GDM1 (cell line): Measurements from ENCODE around the gene CACNA2D3.

Source experiments
- DNase-seq: peaks from one replicate; lab custom pipeline; 2025; lab: John Stamatoyannopoulos, UW

The CACNA2D3 gene

DNA sequence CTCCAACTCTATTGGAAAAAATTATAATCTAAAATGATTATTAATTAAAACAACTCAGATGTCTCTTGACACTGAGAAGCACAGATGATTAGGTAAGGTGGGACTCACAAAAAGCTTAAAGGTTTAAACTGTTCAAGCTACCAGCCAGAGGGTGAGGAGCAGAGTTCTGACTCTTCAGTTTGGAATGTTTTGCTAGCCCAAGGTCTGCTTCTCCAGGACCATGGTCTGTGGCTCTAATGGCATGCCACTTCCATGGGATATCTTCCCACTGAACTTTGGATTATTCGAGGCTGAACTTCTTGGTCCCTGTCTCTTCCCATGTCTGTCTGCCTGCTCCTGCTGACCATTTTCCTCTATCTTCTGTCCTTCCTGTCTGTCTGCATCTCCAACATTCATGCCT is 49.2 kb downstream of the CACNA2D3 start:
- DNase-seq: no peak

DNA sequence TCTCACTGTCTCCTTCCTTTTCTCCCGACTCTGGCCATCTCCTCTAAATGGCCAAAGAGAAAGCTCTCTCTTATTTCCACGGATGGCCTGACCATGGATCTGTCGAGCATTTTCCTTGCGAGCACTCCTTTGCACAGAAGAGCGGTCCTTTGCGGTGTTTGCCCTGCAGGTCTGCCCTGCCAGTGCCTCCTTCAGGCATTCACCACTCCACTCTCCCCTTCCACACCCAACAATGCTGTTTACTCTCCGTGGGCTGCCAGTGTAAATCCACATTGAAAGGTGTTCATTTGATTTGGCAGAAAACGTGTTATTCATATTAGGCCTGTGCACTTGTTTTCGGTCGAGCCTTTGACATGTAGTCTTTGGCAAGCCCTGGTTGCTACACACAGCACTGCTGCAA is 49.6 kb downstream of the CACNA2D3 start:
- no peak for DNase-seq

DNA sequence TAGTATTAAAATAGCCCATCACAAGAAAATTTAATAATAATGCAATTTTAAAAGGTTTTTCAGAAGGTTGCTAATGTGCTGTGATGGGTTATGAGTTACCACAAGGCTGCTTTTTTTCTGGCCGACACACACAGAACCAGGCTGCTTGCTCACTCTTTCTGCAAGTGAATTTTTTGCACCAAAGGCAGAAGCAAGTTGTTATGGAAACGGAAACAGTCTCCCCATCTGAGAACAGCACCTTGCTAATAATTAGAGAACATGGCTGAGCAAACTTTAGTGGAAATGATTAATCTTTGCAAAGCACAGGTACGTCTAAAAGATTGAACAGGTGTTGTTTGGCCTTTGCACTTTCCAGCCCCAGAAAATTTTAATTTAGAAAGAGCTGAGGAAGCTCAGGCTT is 51.0 kb downstream of the CACNA2D3 start:
- no peak for DNase-seq

DNA sequence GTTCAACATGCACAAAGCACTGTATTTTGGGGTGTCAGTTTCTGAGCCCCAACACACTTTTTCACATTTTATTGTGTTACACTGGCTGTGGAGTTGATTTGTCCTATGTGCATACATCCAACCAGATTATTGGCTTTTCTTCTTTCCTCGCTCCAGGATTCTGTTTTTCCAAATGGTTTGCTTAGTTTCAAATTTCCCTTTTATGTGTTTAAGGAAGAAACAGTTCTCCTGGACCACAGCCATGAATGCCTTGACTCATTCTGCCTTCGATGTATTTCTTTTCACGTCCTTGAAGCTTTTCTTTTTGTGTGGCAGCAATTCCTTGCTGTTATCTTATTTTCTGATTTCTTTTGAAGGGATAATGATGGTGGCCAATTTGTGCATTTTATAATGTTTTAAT is 53.8 kb downstream of the CACNA2D3 start:
- no peak for DNase-seq

- no peak for DNase-seq
Observed at GRCh38 chr3:54177816-54178215, 55.5 kb downstream of the CACNA2D3 start.

GRCh38 chr3:54178376-54178775 is 56.0 kb downstream of the CACNA2D3 start:
- no peak for DNase-seq

DNA sequence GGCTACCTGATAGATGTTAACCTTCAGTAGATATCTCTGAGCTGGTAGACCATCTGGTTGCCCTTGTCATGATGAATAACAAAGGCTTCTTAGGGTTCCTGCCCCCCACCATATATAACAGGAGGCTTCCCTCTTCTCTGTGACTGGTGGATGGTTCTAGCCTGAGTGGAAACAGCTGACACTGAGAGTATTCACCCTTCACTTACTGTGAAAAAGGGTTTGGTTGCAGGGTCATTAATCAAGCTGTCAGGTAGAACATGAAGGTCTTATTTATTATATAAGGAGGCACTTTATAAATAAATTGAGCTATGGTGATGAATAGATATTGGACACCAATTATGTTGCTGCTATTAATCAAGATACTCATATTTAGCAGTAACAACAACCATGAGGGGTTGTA is 58.6 kb downstream of the CACNA2D3 start:
- no peak for DNase-seq

GRCh38 chr3:54182242-54182641 is 59.9 kb downstream of the CACNA2D3 start:
- DNase-seq: no peak

- no peak for DNase-seq
Observed at GRCh38 chr3:54185740-54186139, 63.4 kb downstream of the CACNA2D3 start.

- peak; percentile 12 for DNase-seq
Observed at GRCh38 chr3:54188176-54188791, 65.9 kb downstream of the CACNA2D3 start.

- no peak for DNase-seq
Observed at GRCh38 chr3:54191220-54191619, 68.9 kb downstream of the CACNA2D3 start.

- no peak for DNase-seq
Observed at GRCh38 chr3:54192026-54192425, 69.7 kb downstream of the CACNA2D3 start.

GRCh38 chr3:54193093-54193492 is 70.7 kb downstream of the CACNA2D3 start:
- no peak for DNase-seq

GRCh38 chr3:54196360-54196991 is 74.1 kb downstream of the CACNA2D3 start:
- DNase-seq: no peak

DNA sequence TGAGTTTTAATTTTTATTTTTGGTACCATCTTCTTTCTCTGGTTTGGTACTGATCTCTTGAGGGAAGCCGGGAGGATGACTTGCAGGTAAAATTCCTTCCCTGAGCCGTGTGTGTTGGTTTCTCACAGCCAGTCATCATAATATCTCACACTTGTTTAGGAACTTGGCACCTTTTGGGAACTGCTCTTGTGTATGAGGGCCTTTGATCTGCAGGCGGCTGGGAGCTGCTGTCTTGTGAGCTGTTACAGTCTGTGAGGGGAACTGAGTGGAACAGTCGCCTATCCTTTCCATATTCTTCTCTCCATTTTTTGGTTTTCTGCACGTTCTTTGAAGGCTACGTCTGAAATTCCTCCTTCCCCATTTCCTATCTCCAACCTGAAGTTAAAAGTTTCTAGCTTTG is 75.2 kb downstream of the CACNA2D3 start:
- DNase-seq: no peak

DNA sequence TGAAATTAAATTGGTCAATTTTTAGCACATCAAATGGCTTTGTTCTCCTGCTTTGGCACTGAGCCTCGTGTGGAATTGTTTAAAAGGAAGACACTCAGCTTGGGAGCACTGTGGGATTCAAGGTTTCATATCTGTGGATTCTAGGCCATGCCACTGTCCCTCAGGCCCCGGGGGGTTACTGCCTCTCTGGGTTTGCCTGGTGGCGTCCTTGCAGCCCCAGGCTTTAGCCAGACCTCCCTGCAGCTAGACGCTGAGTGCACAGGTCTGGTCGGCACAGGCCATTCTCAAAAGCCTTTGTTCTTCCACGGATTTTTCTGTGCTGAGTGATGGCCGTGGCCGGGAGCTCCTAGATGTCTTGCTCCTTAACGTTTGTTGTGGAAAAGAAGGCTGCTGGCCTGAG is 76.2 kb downstream of the CACNA2D3 start:
- no peak for DNase-seq

DNA sequence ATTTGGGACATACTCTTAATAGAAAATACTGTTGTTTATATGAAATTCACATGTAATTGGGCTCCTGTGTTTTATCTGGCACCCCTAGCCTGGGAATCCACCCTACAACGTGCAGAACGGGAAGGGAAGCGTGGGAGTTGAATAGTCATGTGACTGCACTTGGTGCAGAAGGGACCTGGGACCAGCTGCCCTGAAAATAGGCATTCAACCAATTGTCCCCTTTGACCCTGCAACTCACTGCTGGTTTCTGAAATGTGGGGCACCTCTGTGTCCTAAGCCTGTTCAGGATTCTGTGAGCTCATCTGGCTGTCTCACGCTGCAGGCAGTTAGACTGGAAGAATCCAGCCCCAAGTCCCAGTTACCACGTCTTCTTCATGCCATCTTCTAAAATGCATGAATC is 79.7 kb downstream of the CACNA2D3 start:
- DNase-seq: no peak

GRCh38 chr3:54202651-54203248 is 80.4 kb downstream of the CACNA2D3 start:
- no peak for DNase-seq

DNA sequence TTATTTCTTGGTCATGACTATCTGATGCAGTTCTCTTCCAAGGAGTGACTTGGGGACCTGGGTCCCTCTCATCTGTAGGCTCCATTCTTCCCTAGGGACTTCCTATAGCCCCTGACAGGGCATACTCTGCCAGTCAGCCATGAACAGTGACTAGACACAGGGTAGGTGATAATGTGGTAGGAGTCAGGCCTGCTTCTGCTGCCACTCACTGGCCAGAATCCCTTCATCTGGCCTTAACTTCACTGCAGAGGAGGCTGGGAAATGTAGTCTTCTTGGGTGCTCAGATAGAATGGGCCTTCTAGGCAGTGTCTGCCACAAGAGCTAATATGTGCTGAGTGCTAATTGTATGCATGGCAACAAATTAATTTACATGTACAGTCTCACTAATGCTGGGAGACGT is 84.5 kb downstream of the CACNA2D3 start:
- DNase-seq: no peak

- DNase-seq: no peak
Observed at GRCh38 chr3:54211097-54211496, 88.7 kb downstream of the CACNA2D3 start.

DNA sequence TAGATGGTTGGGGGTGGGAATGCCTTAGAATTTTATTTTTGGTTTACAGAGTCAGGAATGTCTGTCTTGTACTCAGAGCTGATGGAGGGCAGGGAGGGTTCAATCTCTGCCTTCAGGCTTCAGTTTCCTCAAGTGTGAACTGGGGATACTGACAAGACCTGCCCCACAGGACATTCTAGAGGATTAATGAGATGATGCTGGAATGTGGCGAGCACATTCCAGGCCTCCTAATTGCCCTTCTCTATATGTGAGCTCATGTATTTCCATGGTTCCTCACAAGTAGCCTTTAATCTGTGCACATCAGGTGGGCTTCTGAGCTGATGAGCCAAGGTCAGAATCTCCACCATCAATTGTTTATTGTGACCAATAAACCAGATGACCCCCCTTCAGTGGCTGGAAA is 90.4 kb downstream of the CACNA2D3 start:
- DNase-seq: no peak

DNA sequence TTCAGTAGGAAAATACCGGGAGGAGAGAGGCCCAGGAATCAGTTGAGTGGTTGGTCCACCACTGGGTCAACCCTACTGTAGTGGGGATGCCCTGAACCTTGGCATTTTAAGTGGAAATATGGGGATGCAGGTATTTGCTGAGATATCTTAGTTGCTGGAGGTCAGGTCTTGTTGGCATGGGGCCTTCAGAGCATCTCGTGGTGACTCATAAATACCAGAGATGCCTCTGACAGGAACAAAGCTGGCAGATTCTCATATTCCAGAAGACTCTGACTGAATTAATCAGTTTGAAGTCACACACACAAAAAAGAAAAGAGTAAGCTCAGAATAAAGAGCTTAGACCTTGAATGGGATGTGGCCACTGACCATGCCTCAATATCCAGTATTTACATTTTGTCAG is 91.6 kb downstream of the CACNA2D3 start:
- DNase-seq: no peak

- DNase-seq: no peak
Observed at GRCh38 chr3:54214845-54215244, 92.5 kb downstream of the CACNA2D3 start.

DNA sequence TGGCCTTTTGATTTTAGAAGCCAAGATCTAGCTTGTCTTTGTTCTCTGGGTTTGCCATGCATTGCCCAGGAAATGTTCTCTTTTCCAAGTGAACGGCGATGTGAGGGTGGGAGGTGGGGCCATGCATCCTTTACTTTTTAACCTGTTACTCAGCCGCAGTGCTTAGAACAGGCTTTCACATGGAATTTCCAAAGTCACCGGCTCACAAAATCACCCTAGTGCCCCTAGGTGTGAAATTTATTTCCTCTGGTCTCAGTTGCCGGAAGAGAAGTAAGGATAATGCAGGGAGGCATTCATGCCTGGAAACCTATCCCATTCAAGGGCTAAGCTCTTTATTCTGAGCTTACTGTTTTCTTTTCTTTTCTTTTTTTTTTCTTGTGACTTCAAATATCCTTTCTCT is 93.2 kb downstream of the CACNA2D3 start:
- DNase-seq: no peak
